ENCODE results near the gene LCOR.
"Not testable (repeated sequence)": the region's sequence is repeated elsewhere in the genome, so short reads cannot be mapped to it uniquely, and the experiment has no call there.

The LCOR gene

DNA sequence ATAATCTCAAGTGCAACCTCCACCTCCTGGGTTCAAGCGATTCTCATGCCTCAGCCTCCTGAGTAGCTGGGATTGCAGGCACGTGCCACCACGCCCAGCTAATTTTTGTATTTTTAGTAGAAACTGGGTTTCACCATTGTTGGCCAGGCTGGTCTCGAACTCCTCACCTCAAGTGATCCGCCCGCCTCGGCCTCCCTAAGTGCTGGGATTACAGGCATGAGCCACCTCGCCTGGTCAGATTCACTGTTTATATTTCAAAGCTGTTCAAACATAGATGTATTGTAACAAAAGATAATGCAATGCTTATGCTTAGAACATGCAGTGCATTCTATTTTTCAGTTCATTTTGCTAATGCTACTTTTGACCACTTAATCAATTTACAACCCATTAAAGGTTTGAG, 111.1 kb downstream of the LCOR start:
- DNase-seq = not testable (repeated sequence)

DNA sequence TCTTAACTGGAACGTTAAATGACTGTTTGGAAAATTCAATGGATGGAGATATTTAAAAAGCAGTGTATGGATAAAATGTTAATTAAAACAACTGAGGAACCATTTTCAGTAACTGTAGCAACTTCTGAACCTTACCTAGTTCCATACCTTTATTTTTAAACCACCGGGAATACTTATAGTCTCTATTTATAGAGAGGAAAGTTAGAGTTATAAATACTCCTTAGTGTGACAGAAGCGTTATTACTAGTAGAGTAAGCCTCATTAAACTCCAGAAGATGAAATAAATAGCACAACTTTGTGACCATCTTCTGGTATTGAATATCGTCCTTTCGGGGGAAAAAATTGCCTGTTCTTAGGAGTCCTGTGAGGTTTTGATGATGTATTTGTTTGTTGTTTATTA, 114.9 kb downstream of the LCOR start:
- DNase-seq = no peak

DNA sequence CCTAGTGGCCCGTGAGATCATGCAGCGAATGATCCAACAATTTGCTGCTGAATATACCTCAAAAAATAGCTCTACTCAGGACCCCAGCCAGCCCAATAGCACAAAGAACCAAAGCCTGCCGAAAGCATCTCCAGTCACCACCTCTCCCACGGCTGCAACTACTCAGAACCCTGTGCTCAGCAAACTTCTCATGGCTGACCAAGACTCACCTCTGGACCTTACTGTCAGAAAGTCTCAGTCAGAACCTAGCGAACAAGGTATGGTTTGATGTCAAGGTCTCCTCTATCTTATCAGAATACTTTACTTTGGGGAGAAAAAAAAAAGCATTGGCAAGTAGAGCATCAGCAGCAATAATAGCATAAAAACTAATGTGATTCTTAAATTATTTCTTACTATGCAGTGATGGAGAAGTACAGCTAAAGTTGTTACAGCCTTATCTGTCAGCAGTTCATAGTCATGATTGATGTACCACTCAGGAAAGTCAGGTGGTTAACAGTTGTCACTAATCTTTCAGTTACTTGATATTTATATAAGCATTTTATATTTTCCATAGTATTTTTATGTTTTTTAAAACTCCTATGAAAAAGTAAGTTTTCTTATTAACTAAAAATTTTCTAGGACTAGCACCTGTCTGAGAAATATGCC, 117.1 kb downstream of the LCOR start:
- DNase-seq = no peak

DNA sequence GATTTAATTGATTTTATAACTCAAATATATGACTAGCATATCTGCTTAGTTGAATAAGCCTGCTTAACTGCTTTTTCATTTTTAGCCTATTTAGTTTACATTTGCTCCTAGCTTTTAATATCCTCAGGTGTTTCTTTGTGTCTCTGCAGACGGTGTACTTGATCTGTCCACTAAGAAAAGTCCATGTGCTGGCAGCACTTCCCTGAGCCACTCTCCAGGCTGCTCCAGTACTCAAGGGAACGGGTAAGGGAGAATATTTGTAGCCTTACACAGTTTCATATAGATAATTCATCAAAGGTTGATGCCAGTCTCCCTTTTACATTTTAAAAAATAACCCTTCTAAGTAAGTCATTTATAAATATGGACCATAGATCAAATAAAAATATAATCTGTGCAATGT, 119.9 kb downstream of the LCOR start:
- DNase-seq = no peak

DNA sequence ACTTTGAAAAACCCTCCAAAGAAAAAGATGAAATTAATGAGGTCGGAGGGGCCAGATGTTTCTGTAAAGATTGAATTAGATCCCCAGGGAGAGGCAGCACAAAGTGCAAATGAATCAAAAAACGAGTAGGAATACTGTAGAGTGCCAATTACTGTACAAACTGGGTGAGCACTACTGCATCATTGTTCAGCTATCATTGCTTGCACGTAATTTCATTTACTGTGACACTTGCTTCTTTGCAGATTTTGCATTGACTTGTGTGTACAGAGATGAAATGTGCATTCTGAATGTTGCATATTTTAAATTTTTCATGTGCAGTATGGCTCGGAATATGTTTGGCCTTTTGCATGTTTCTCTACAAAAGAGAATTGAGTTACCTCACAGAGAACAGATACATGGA, 123.7 kb downstream of the LCOR start:
- DNase-seq = no peak

DNA sequence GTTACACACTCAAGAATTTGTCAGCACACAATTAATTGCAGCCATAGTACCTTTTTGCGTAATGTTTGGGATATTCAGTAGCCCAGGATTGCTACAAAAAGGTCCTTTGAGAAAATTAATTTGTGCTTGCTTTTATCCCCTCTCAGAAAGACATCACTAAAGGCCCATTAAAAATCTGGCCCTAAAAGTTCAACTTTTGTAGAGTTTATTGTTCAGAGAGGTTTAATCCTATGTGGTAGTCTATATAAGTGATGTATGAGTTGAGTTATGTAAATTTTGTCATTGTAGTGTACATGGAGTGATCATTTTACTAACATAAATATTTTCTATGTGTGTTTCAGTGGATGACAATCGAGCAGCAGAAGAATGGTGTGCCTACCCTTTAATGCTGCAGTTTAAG, 126.0 kb downstream of the LCOR start:
- no peak for DNase-seq

DNA sequence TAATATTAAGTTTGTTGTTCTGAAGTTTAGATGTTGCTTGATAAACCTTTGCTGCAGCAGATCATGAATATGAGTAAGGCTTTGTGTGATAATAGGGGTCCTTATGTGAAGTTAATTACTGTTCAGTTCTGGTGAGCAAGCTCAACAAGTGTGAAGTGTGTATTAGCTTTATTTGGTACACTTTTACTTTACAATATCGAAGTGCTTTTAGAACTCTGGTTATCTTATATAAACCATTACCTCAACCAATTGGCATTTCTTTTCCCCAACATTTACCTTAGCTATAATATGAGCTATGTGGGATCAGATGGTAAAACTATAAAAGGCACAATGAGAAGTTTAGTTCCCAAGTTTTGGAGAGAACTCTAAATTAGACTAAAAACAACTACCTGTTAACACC, 127.6 kb downstream of the LCOR start:
- no peak for DNase-seq

DNA sequence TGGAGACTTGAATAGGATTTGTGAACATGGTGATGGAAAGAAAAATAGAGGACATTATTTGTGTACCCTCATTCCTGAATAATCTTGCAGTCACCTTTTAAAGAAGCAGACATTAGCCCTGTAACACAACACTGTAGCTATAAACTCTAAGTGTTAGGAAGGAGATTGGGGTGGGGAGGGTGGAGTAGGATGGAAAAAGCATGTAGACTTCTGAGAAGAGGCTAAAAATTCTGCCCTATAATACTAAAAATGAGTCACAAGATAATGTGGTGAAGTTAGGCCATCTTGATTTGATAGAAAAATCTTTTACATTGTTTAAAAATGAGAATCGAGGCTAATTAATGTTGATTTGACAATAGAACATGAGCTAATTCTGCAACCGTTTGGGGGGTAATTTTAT, 128.8 kb downstream of the LCOR start:
- no peak for DNase-seq

DNA sequence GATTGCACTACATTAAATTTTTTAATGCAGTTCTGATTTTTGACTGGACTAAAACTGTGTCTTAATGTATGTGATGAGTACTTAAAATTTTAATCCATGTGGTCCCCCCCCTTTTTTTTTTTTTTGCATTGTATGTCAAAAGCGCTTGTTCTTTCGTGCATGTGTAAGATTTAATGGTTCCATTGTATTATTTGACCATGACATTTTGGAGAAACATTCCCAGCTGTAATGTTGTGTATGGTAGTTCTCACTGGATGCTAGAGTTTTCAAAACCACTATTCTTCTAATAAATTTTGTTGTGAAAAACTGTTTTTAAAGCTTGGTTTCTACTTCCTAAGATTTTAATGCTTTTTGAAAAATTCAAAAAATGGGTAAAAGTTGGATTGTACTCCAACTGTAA, 132.0 kb downstream of the LCOR start:
- no peak for DNase-seq

DNA sequence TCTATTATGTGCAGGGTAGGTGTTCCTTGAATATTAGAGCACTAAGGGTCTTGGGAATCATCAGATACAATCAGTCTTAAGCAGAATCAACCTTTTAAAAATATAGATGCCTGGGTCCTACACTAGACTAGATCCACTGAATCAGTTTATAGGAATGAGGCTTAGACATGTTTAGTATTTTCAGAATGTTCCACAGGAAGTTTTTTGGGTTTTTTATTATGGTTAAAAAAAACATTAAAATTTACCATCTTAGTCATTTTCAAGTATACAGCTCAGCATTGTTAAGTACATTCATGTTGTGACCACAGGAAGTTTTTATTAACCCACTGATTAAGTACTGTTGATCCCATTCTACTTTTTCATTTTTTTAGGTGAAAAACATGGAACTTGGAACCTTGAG, 135.7 kb downstream of the LCOR start:
- no peak for DNase-seq

DNA sequence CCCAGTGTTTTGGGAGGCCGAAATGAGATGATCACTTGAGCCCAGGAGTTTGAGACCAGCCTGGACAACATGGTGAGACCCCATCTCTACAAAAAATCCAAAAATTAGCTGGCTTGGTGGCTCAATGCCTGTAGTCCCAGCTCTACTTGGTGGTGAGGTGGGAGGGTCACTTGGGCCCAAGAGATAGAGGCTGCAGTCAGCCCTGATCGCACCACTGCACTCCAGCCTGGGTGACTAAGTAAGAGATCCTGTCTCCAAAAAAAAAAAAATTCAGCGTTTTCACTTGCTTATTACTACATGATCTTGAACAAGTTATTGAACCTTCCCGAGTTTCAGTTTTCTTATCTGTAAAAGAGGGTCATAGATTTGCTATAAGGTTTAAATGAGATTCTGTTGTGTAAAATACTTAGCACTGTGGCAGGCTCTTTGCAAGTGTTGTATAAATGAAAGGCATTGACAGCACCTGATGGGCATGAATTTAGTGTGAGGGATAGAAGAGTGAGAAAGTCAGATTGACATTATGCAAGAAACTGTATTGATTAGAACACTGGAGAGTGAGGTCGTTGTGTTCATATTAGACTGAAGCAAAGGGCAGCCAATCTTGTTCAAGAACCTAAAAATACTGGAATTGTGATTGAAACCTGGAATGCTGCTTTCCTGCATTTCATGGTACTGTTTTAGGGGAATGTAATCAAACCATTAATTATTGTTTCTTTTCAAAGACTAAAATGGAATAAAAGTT, 136.8 kb downstream of the LCOR start:
- DNase-seq = no peak

DNA sequence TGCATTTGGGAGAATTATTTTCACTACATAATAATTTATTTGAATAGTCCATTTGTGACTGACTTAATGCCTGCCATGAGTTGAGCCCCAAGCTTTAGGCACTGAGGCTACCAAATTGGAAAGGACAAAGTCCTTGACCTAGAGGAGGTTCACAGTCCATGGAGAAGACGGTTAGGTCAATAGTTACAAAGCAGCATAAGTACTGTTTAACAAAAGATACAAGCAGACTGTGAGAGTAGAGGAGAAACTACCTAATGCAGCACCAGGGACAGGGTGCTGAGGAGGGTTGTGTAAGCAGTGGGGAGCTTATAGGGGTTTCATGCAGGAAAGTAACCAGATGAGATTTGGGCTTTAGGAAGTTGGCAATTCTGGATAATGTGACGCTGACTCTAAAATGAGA, 139.2 kb downstream of the LCOR start:
- DNase-seq = no peak

DNA sequence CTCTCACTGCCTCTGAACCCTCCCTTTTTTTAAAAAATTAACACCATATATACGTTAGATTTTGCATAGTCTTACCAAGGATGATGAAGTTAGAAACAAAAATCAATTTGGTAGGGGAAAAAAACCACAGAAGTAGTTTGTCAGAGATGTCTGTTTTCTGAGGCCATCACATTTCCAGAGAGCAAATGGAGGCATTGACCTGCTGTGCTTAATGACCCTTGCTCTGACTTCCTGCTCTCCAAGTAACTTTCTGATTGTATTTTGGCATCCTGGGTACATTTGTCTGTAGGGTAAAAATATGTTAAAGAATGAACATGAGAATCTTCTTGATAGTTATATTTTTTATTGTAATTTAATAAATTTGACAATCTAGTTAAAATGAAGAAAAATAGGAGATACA, 140.2 kb downstream of the LCOR start:
- no peak for DNase-seq

DNA sequence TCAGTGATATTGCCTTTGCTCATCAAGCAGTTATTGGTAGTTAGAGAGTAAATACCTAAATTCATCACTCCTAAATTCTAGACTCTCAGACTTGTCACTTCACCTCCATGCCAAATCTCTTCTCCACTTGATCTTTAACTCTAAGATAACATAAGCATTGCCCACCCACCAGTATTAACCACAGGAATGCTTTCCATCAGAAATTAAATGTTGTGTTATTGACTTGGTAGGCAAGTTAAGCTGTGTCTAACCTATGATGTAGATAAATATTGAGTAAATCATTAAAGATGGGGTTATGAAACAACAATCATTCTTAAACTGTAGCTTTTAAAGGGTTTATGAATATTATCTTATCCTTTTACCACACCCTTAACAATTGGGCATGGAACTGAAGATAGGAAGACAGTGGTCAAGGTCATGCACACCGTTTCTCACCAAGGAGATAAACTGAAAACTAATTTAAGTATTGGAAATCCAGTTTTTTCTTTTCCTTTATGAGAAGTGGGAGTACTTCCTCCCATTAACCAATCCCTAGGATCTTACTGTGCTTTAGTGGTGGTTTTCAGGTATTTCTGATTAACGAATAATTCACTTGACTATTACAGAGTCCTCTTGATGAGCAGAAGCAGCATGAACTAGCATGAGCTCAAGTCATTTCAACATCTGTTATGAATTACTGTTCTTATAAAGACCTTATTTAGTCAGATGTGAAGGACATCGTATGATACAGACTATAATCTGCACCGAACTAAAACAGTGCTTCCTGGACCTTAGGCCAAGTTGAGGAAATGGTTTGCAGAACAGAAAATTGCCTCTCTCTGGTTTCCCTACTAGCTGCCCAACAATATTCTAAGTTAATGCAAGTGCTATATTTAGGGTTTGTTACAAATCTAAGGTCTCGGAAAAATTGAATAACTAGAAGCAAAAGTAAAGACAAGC, 142.0 kb downstream of the LCOR start:
- peak in 3 of 4 experiments; percentile 18 to 47 (median 47) for DNase-seq

DNA sequence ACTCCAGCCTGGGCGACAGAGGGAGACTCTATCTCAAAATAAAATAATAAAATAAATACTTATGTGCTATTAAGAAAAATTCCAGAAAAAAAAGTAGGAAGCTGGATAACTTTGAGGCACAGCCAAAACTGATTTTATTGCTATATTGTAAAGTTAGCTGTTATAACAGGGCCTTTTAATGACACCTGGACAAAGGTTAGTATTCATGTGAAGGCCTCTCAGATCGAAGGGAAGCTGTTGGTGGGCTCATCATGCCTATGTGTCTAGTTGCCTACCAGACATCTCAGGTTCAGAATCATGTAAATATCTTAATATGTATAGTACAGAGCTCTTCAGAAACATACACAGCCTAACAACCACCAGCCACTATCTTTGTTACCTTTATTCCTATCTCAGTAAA, 143.0 kb downstream of the LCOR start:
- no peak for DNase-seq

DNA sequence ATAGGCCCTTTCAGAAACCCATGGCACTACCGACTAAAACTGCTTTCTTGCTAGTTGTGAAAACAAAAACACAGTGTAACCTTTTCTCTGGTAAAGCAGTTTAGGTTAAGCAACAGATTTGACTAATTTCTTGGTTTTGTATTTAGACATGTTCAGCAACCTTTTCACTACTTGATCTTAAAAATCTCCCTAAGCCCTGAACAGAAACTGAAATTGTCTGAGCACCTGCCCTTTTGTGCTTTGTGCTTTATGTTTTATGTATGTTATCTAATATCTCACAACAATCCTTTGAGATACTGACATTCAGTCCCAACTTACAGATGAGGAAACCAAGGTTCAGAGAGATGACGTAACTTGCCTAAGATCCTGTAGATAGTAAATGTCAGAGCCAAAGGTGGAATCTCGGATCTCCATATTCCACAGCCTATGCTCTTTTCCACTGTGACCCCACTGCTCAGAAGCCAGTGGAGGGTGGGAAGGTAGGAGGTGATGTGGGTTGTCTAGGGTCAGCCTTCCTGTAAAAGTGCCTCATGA, 146.6 kb downstream of the LCOR start:
- no peak for DNase-seq

DNA sequence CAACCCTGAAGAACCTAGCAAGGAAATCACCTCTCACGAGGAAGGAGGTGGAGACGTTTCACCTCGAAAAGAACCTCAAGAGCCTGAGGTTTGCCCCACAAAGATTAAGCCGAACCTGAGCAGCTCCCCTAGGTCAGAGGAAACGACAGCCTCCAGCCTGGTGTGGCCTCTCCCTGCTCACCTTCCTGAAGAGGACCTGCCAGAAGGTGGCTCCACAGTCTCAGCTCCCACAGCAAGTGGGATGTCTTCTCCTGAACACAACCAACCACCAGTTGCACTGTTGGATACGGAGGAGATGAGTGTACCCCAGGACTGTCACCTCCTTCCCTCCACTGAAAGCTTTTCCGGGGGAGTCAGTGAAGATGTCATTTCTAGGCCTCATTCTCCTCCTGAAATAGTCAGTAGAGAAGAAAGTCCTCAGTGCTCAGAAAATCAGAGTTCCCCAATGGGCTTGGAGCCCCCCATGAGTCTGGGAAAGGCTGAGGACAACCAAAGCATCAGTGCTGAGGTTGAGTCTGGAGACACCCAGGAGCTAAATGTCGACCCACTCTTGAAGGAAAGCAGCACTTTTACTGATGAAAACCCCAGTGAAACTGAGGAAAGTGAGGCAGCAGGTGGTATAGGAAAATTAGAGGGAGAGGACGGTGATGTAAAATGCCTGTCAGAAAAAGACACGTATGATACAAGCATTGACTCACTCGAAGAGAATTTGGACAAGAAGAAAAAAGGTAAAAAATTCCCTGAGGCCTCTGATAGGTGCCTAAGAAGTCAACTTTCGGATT, 150.2 kb downstream of the LCOR start:
- DNase-seq = no peak

DNA sequence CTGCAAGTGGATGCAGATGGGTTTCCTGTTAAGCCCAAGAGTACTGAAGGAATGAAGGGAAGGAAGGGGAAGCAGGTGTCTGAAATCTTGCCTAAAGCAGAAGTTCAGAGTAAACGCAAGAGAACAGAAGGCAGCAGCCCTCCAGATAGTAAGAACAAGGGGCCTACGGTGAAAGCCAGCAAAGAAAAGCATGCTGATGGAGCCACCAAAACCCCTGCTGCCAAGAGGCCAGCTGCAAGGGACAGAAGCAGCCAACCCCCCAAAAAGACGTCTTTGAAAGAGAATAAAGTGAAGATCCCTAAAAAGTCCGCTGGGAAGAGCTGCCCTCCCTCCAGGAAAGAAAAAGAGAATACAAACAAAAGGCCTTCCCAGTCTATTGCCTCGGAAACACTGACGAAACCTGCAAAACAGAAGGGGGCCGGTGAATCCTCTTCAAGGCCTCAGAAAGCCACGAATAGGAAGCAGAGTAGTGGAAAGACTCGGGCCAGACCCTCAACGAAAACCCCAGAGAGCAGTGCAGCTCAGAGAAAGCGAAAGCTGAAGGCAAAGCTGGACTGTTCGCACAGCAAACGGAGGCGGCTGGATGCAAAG, 152.5 kb downstream of the LCOR start:
- DNase-seq = peak in 3 of 4 experiments; percentile 26 to 36 (median 35)

DNA sequence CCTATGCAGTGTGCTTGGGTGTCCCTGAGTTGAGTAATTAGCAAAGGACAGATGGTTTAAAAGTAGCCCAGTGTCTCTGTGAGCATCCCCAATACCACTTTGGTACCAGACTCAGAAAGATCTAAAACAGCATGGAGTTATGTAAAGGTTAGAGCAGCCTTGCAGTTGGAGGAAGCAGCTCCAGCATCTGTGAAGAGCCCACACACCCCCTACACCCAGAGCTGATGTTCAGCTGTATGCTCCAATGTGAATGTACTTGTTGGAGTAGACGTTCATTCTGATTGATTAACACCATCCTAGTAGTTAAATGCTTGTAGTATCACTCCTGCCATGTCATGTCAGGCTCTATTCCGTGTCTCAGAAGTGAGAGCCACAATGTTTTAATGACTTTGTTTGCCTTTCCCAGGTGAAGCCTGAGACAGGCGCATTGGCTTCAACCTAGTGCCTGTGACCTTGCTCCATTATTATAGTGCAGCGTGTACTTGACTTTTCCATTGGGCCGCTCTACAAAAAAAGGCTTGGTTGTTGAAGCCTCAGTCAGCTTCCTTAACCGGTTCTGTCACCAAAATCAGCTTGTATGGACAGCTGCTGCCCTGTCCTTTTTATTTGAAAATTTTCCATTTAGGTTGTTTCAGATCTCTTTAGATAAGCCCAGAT, 154.2 kb downstream of the LCOR start:
- DNase-seq = no peak

DNA sequence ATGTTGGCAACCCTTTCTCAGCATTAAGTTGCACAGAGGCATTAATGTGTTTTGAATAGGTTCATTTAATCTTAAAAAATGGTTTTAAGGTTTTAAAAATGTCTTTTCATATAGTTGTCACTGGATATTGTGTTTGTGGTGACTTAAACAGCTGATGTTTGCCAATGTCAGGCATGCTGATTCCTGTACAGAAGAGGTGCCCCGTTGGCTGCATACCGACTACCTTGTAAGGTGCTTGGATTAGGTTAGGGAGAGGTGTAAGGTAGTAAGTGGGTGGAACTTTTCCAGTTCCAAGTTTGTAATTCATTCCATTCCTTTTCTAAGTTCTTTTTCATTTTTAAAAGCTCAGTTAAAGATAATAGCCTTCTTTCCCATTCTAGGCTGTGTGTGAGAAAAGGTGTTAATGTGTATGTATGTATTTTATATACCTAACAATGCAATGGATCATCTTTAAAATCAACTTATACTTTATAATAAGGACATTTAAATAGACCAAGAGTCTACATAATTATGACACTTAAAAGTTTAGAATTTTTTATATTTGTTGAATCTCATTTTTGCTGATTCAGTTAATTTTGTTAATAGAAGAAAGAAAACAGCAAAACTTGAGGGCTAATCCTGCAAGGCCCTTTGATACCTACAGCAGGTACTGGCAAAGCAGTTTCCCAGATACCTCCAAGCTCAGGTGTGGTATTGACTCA, 155.2 kb downstream of the LCOR start:
- no peak for DNase-seq

DNA sequence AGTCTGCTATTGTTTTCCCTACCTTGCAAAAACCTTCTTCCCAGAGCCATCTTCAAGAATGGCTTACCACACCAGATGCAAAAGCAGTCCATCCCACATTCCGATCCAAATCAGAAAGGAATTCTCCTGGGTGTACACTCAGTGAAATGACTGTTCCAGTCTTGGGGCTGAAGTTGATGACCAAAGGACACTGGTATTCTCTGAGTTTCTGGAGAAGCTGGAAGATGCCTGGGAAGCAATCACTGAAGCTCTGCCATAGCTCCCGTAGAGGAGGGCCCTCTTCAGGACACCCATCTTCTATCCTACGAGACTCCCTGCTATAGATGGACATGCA, 155.7 kb downstream of the LCOR start:
- no peak for DNase-seq

Measured in suppressor macrophage (primary cell).